GM21367 (cell line): Measurements from ENCODE around the gene KIRREL3.
A peak's percentile ranks its signal among the peaks of the same experiment; 100 is the strongest.

ENCODE experiments used
- ATAC-seq: cut with Tn5 transposase; IDR thresholded peaks from one replicate; pipeline ENCODE4 v1.9.1; 2021; ENCODE audit not compliant: unreplicated experiment

Gene KIRREL3

GRCh38 chr11:126495281-126496220, 505.0 kb downstream of the KIRREL3 start:
- ATAC-seq = no peak

- no peak for ATAC-seq
These were observed 505.7 kb downstream of the KIRREL3 start for GRCh38 chr11:126494831-126495230.

- ATAC-seq = no peak
These were observed 508.1 kb downstream of the KIRREL3 start for GRCh38 chr11:126492331-126493082.

GRCh38 chr11:126491092-126491491, 509.5 kb downstream of the KIRREL3 start:
- no peak for ATAC-seq

GRCh38 chr11:126489836-126490660, 510.5 kb downstream of the KIRREL3 start:
- ATAC-seq = no peak

GRCh38 chr11:126488591-126489370, 511.8 kb downstream of the KIRREL3 start:
- no peak for ATAC-seq

GRCh38 chr11:126487711-126488110, 512.9 kb downstream of the KIRREL3 start:
- no peak for ATAC-seq

- ATAC-seq = no peak
These were observed 514.5 kb downstream of the KIRREL3 start for GRCh38 chr11:126485986-126486635.

GRCh38 chr11:126485021-126485792, 515.4 kb downstream of the KIRREL3 start:
- peak; percentile 58 for ATAC-seq

- no peak for ATAC-seq
These were observed 516.3 kb downstream of the KIRREL3 start for GRCh38 chr11:126484266-126484665.

GRCh38 chr11:126483621-126484195, 516.9 kb downstream of the KIRREL3 start:
- ATAC-seq = no peak

- ATAC-seq = no peak
These were observed 517.9 kb downstream of the KIRREL3 start for GRCh38 chr11:126482586-126483108.

- no peak for ATAC-seq
These were observed 519.3 kb downstream of the KIRREL3 start for GRCh38 chr11:126481303-126481680.

GRCh38 chr11:126480410-126481302, 519.9 kb downstream of the KIRREL3 start:
- ATAC-seq = peak; percentile 55

GRCh38 chr11:126480015-126480409, 520.6 kb downstream of the KIRREL3 start:
- no peak for ATAC-seq

GRCh38 chr11:126479178-126479930, 521.2 kb downstream of the KIRREL3 start:
- ATAC-seq = no peak

- no peak for ATAC-seq
These were observed 522.1 kb downstream of the KIRREL3 start for GRCh38 chr11:126478466-126478865.
